Anterior cingulate cortex (tissue), 58 donors: ENCODE data around the gene CRLF3.
"Not testable (repeated sequence)": the region's sequence is repeated elsewhere in the genome, so short reads cannot be mapped to it uniquely, and the experiment has no call there.

Source experiments
- DNase-seq, 58 donors: peaks; one replicate each; lab custom pipeline; 2025; lab: John Stamatoyannopoulos, UW

The CRLF3 gene

GRCh38 chr17:30816165-30816564, 8.3 kb downstream of the CRLF3 start:
- no peak for DNase-seq

DNA sequence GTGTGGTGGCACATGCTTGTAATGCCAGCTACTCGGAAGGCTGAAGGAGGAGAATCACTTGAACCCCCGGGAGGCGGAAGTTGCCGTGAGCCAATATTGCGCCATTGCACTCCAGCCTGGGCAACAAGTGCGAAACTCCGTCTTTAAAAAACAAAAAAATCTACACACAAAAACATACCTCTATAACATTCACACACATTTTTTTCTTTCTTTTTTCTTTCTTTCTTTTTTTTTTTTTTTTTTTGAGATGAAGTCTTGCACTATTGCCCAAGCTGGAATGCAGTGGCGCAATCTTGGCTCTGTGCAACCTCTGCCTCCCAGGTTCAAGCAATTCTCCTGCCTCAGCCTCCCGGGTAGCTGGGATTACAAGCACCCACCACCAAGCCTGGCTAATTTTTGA, 9.6 kb downstream of the CRLF3 start:
- not testable (repeated sequence) for DNase-seq

DNA sequence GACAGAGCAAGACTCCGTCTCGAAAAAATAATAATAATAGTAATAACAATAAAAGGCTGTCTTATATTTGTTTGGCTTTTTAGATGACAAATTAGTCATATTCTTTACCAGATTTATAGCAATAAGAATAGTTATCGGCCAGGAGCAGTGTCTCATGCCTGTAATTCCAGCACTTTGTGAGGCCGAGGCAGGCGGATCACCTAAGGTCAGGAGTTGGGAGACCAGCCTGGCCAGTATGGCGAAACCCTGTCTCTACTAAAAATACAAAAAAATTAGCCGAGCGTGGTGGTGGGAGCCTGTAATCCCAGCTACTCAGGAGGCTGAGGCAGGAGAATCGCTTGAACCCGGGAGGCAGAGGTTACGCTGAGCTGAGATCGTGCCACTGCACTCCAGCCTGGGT, 10.3 kb downstream of the CRLF3 start:
- DNase-seq, result not testable (repeated sequence)

DNA sequence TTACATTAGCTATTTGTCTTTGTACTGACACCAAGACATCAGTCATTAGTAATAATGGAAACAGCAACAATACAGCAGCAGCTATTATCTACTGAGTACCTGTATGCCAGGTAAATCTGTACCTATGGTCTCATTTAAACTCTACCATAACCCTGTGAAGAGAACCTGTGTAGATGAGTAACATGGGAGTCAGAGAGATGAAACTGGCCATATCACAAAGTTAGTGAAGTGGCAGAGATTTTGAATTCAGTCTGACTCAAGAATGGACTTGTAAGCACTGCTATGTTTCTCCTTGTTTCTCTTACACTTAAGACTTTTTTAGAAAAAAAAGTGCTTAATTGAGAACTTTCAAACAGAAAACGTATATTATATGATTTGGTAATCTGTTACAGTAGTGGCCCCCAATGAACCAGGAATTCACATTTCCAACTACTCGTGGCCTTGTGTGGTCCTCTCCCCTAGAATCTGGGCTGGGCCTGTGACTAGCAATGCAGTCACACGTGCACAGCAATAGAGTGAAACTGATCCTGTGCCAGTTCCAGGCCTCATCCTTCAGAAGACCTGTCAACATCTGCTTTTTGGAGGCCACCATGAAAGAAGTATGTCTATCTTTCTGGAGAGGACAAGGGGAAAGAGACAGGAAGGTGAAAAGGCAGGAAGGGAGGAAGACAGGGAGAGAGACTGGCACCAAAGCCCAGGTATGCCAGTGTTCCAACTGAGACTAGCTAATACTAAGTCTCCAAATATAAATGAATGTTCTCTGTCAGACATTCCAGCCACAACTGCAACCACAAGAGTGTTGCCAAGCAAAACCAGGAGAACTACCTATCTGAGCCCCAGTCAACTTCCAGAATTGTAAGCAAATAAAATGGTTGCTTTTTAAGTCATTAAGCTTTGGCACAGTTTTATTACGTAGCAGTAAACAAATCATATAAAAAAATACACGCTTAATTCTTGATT, 12.0 kb downstream of the CRLF3 start:
- DNase-seq, result no peak

- DNase-seq, result no peak
Observed at GRCh38 chr17:30809867-30810266, 14.6 kb downstream of the CRLF3 start.

DNA sequence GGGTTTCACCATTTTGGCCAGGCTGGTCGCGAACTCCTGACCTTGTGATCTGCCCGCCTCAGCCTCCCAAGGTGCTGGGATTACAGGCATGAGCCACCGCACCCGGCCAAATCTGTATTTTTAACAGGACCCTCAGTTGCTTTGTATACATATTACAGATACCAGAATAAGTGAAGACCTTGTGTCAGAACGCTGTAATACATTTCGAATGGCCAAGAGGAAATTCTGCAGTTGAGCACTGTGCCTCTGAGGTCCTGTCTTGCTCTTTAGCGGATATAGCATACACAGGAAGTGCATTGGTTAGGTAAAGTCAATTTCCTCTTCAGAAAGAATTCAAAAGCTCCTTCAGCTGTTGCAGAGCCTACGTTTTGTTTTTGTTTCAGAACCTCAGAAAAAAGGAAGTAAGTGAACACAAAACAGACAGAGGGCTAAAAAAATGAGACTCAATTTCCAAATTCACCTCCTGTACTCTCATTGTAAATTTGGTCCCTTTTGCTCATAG, 15.7 kb downstream of the CRLF3 start:
- DNase-seq, result no peak

DNA sequence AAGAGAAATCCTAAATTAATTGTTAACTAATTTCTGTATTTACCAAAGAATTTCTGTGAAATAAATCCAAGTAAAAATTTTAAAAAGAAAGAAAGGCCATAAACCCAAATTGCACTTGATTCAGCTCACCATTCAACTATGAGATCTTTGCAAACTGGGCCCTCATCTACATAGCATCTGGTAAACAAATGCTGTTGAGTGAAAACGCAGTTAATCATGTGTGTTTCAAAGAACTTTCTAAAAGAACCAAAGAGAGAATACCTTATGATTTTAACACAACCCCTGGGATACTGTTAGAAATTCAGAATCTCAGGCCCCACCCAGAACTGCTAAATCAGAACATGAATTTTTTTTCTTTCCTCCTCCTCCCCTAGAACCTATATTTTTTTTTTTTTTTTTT, 16.6 kb downstream of the CRLF3 start:
- no peak for DNase-seq

GRCh38 chr17:30805944-30806456, 18.5 kb downstream of the CRLF3 start:
- DNase-seq, result no peak

DNA sequence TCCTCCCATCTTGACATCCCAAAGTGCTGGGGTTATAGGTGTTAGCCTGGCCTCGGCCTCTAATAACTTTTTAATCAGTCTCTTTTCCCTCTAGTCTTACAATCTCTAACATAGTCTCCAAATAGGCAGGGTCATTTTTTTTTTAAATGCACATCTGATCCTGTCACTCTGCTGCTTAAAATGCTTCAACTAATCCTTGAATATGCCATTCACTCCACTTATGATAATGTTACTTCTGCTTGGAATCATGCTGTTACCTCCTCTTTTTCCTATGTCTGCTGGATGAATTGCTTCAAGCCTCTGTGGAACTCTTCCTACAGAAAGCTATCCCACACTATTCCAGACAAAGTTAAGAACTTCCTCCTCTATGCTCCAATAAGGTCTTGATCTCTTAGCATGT, 22.8 kb downstream of the CRLF3 start:
- DNase-seq, result no peak

GRCh38 chr17:30796016-30796415, 28.5 kb downstream of the CRLF3 start:
- no peak for DNase-seq

DNA sequence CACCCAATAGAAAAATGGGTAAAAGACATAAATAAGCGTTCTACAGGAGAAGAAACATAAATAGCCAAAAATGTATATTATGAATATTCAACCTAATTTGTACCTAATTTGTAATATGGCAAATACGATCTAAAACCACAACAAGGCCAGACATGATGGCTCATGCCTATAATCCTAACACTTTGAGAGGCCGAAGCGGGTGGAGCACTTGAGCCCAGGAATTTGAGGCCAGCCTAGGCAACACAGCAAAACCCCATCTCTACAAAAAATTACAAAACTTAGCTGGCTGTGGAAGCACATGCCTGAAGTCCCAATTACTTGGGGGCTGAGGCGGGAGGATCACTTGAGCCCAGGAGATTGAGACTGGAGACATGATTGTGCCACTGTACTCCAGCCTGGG, 30.1 kb downstream of the CRLF3 start:
- no peak for DNase-seq

GRCh38 chr17:30793282-30793977, 31.1 kb downstream of the CRLF3 start:
- no peak for DNase-seq

DNA sequence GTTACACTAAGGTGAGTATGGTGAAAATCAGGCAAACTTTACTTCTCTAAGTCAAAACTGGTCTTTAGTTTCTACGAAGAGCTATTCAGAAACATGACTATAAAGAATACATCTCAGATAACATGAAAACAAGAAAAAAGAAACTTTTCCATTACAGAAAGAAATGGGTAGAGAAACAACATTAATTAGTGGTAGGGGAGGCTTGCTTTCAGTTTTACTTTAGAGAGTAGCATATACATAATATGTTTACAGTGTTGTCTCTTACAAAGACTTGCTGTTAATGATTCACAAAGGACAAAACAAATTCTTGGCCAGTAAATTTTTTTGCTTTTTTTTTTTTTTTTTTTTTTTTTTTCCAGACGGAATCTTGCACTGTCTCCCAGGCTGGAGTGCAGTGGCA, 34.2 kb downstream of the CRLF3 start:
- DNase-seq, result no peak

GRCh38 chr17:30788918-30789317, 35.6 kb downstream of the CRLF3 start:
- DNase-seq, result no peak

- no peak for DNase-seq
Observed at GRCh38 chr17:30782206-30782605, 42.3 kb downstream of the CRLF3 start.

GRCh38 chr17:30780343-30780742, 44.1 kb downstream of the CRLF3 start:
- no peak for DNase-seq

- DNase-seq, result not testable (repeated sequence)
Observed at GRCh38 chr17:30768771-30769170, 55.7 kb downstream of the CRLF3 start.

GRCh38 chr17:30767641-30768404, 56.7 kb downstream of the CRLF3 start:
- not testable (repeated sequence) for DNase-seq

DNA sequence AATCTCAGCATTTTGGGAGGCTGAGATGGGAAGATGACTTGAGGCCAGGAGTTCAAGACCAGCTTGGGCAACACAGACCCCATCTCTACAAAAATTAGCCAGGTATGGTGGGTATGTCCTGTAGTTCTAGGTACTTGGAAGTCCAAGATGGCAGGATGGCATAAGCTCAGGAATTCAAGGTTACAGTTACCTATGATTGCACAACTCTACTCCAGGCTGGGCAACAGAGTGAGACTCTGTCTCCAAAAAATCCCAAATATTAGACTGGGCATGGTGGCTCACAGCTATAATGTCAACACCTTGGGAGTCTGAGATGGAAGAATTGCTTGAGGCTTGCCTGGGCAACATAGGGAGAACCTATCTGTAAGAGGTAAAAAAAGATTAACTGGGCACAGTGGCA, 63.4 kb downstream of the CRLF3 start:
- no peak for DNase-seq

GRCh38 chr17:30753291-30753690, 71.2 kb downstream of the CRLF3 start:
- not testable (repeated sequence) for DNase-seq

DNA sequence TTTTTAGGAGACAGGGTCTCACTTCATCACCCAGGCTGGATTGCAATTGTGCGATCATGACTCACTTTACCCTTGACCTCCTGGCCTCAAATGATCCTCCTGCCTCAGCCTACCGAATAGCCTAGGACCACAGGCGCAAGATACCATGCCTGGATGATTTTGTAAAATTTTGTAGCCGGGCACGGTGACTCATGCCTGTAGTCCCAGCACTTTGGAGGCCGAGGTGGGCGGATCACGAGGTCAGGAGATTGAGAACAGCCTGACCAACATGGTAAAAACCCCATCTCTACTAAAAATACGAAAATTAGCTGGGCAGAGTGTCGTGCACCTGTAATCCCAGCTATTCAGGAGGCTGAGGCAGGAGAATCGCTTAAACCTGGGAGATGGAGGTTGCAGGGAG, 73.5 kb downstream of the CRLF3 start:
- DNase-seq, result not testable (repeated sequence)
